Mesenchymal stem cell (in vitro differentiated cells and primary cell): Measurements from ENCODE around the gene SETD3.

ENCODE experiments used
- DNase-seq: peaks from one replicate; pipeline ENCODE4 v3.0.0-alpha.2; 2013
- H2AFZ ChIP-seq: one replicate; pipeline ENCODE4 v1.6.1; 2013; ENCODE audit warnings: low read depth, mild to moderate bottlenecking, control low read depth, inconsistent platforms, low read length, moderate library complexity
- H2AK5ac ChIP-seq: 2 replicates; pipeline ENCODE4 v1.6.1; 2013; ENCODE audit warnings: low read length, moderate library complexity, mild to moderate bottlenecking, inconsistent platforms; ENCODE audit not compliant: severe bottlenecking
- H2BK120ac ChIP-seq: one replicate; pipeline ENCODE4 v1.6.1; 2013; ENCODE audit warnings: low read depth, mild to moderate bottlenecking, inconsistent platforms, low read length, moderate library complexity
- H2BK12ac ChIP-seq, 2 experiments: one replicate each; pipeline ENCODE4 v1.6.1; 2013; ENCODE audit warnings: inconsistent platforms in 2 of 2, low read length in 2 of 2, mild to moderate bottlenecking in 2 of 2, moderate library complexity in 2 of 2, control low read depth in 1 of 2
- H2BK15ac ChIP-seq: one replicate; pipeline ENCODE4 v1.6.1; 2013; ENCODE audit warnings: mild to moderate bottlenecking, low read depth, inconsistent platforms; ENCODE audit not compliant: poor library complexity, severe bottlenecking
- H2BK5ac ChIP-seq: 2 replicates; pipeline ENCODE4 v1.6.1; 2013; ENCODE audit warnings: low read depth, mild to moderate bottlenecking, low read length, control low read depth, inconsistent platforms; ENCODE audit not compliant: poor library complexity, severe bottlenecking
- H3K14ac ChIP-seq, 2 experiments: one replicate each; pipeline ENCODE4 v1.6.1; 2013; ENCODE audit warnings: inconsistent platforms in 2 of 2, low read length in 2 of 2, control low read depth in 1 of 2, mild to moderate bottlenecking in 1 of 2, moderate library complexity in 1 of 2
- H3K18ac ChIP-seq, 2 experiments: one replicate each; pipeline ENCODE4 v1.6.1; 2013; ENCODE audit warnings: inconsistent platforms in 2 of 2, low read length in 2 of 2, control low read depth in 1 of 2, low read depth in 1 of 2, mild to moderate bottlenecking in 1 of 2
- H3K23ac ChIP-seq, 2 experiments: one replicate each; pipeline ENCODE4 v1.6.1; 2013; ENCODE audit warnings: inconsistent platforms in 2 of 2, low read length in 2 of 2, mild to moderate bottlenecking in 2 of 2, moderate library complexity in 2 of 2, control low read depth in 1 of 2
- H3K27ac ChIP-seq: 2 replicates; pipeline ENCODE4 v1.5.1; 2013; ENCODE audit warnings: mild to moderate bottlenecking, moderate library complexity, low read length, control low read depth, inconsistent platforms; ENCODE audit not compliant: poor library complexity, severe bottlenecking
- H3K27me3 ChIP-seq, 2 experiments: 2 replicates each; pipeline versions ENCODE4 v1.6.1 to v1.7.0; 2013; ENCODE audit warnings: low read length in 2 of 2, mild to moderate bottlenecking in 2 of 2, moderate library complexity in 2 of 2, control low read depth in 1 of 2, inconsistent platforms in 1 of 2; ENCODE audit not compliant: control insufficient read depth in 1 of 2, insufficient read depth in 1 of 2
- H3K36me3 ChIP-seq, 2 experiments: 2 replicates each; pipeline versions ENCODE4 v1.6.1 to v1.7.0; 2013; ENCODE audit warnings: low read length in 2 of 2, control low read depth in 1 of 2, inconsistent platforms in 1 of 2, low read depth in 1 of 2, mild to moderate bottlenecking in 1 of 2; ENCODE audit not compliant: insufficient read depth in 2 of 2, control insufficient read depth in 1 of 2
- H3K4ac ChIP-seq, 2 experiments: one replicate each; pipeline ENCODE4 v1.6.1; 2013; ENCODE audit warnings: inconsistent platforms in 2 of 2, low read length in 2 of 2, mild to moderate bottlenecking in 2 of 2, moderate library complexity in 2 of 2, control low read depth in 1 of 2, low read depth in 1 of 2
- H3K4me1 ChIP-seq: 2 replicates; pipeline ENCODE4 v1.6.1; 2013; ENCODE audit warnings: low read depth, low read length, control low read depth; ENCODE audit not compliant: control insufficient read depth, insufficient read depth
- H3K4me2 ChIP-seq: 2 replicates; pipeline ENCODE4 v1.6.1; 2013; ENCODE audit warnings: low read length, mild to moderate bottlenecking, inconsistent platforms; ENCODE audit not compliant: poor library complexity, severe bottlenecking
- H3K4me3 ChIP-seq, 2 experiments: 2 replicates each; pipeline versions ENCODE4 v1.5.1 to v1.7.0; 2013; ENCODE audit warnings: low read length in 2 of 2, mild to moderate bottlenecking in 2 of 2, control low read depth in 1 of 2, low read depth in 1 of 2; ENCODE audit not compliant: insufficient read depth in 1 of 2
- H3K79me1 ChIP-seq: replicated peaks from 2 replicates; pipeline ENCODE4 v1.6.1; 2013; ENCODE audit warnings: mild to moderate bottlenecking, control low read depth, low read length, inconsistent platforms; ENCODE audit not compliant: poor library complexity, severe bottlenecking
- H3K9ac ChIP-seq: 2 replicates; pipeline ENCODE4 v1.7.0; 2013; ENCODE audit warnings: mild to moderate bottlenecking, low read length, moderate library complexity
- H3K9me3 ChIP-seq: 2 replicates; pipeline ENCODE4 v1.7.0; 2013; ENCODE audit warnings: mild to moderate bottlenecking, low read length; ENCODE audit not compliant: control insufficient read depth
- H4K8ac ChIP-seq: one replicate; pipeline ENCODE4 v1.6.1; 2013; ENCODE audit warnings: inconsistent platforms, mild to moderate bottlenecking, low read length, moderate library complexity
- H4K91ac ChIP-seq: one replicate; pipeline ENCODE4 v1.6.1; 2013; ENCODE audit warnings: mild to moderate bottlenecking, low read length, inconsistent platforms
- WGBS: methylation state at CpG from one replicate; pipeline ENCODE4 v1.1.7; 2013; ENCODE audit warnings: mixed read lengths; 5-methylcytosine and 5-hydroxymethylcytosine counted together

The SETD3 gene

DNA sequence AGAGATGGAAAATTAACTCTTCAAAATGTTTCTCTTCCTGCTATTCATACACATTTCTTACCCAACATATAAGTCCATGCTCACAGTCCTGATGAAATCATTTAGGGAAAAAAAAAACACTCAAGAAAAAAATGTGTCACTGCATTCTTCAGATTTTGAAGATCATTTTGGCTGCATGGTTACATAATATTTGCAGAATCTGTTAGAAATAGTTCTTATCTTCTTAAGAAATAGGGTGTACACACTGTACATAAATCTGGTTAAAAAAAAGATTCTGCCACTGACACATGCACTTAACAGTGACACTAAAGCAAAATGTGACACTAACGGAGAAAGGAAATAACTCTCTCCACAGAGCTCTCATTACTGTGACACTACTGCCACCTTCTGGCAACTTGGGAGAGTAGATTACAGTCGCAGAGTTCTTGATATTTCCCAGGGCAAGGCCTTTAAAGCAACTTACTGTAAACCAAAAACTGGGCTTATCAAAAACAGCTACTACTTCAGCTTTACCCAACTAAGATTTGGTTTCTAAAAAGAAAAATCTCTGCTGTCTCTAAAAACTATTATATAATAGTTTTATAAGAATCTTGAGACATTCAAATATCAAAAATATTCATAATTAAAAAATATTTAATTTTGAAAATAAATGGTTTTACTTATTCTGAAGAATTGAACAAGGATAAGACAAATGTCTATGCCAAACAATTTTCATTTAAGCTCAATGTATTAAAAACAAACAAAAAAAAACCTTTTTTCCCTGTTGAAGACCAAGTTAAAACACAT is 65.0 kb downstream of the SETD3 start:
- H3K9me3 ChIP-seq: no peaks in the 10 kb centered on the region
- H2BK120ac ChIP-seq: no peak overlapping the region
- no peak overlapping the region for H2BK5ac ChIP-seq
- H3K27ac ChIP-seq: no peak overlapping the region
- H3K79me1 ChIP-seq: peaks cover 25% of the 10 kb centered on the region
- H4K91ac ChIP-seq: no peak overlapping the region
- H3K9ac ChIP-seq: peak overlapping the region; percentile 12
- no peaks in the 10 kb centered on the region for H3K27me3 ChIP-seq
- H4K8ac ChIP-seq: no peak overlapping the region
- H3K18ac ChIP-seq: no peak overlapping the region
- H3K4me2 ChIP-seq: no peak overlapping the region
- no peak overlapping the region for H2BK15ac ChIP-seq
- no peak overlapping the region for H3K4me3 ChIP-seq
- WGBS: 6% methylated on average over 2 of the region's 2 CpGs
- H3K4ac ChIP-seq: no peak overlapping the region
- peak; percentile 89 for DNase-seq
- H2BK12ac ChIP-seq: no peak overlapping the region
- H3K14ac ChIP-seq: no peak overlapping the region
- H2AK5ac ChIP-seq: no peak overlapping the region
- H2AFZ ChIP-seq: no peak overlapping the region
- H3K4me1 ChIP-seq: peaks cover 5% of the 10 kb centered on the region
- H3K36me3 ChIP-seq: peaks cover 7 to 19% of the 10 kb centered on the region in 2 experiments
- no peak overlapping the region for H3K23ac ChIP-seq

GRCh38 chr14:99413911-99414310 is 66.7 kb downstream of the SETD3 start:
- H3K4ac ChIP-seq: no peak overlapping the region
- no peak overlapping the region for H3K14ac ChIP-seq
- no peak overlapping the region for H3K18ac ChIP-seq
- H3K4me1 ChIP-seq: peaks cover 7% of the 10 kb centered on the region
- H3K23ac ChIP-seq: no peak overlapping the region
- no peak overlapping the region for H2AFZ ChIP-seq
- no peak overlapping the region for H2AK5ac ChIP-seq
- no peaks in the 10 kb centered on the region for H3K27me3 ChIP-seq
- H3K9ac ChIP-seq: no peak overlapping the region
- no peak overlapping the region for H3K4me2 ChIP-seq
- H4K91ac ChIP-seq: no peak overlapping the region
- H3K36me3 ChIP-seq: peaks cover 16 to 29% of the 10 kb centered on the region in 2 experiments
- H2BK120ac ChIP-seq: no peak overlapping the region
- H3K27ac ChIP-seq: no peak overlapping the region
- H4K8ac ChIP-seq: no peak overlapping the region
- no peak overlapping the region for H2BK15ac ChIP-seq
- H3K9me3 ChIP-seq: no peaks in the 10 kb centered on the region
- WGBS: 93% methylated on average over 17 of the region's 17 CpGs
- no peak overlapping the region for H3K4me3 ChIP-seq
- H2BK12ac ChIP-seq: no peak overlapping the region
- no peak overlapping the region for H2BK5ac ChIP-seq
- peaks cover 23% of the 10 kb centered on the region for H3K79me1 ChIP-seq
- DNase-seq: no peak

DNA sequence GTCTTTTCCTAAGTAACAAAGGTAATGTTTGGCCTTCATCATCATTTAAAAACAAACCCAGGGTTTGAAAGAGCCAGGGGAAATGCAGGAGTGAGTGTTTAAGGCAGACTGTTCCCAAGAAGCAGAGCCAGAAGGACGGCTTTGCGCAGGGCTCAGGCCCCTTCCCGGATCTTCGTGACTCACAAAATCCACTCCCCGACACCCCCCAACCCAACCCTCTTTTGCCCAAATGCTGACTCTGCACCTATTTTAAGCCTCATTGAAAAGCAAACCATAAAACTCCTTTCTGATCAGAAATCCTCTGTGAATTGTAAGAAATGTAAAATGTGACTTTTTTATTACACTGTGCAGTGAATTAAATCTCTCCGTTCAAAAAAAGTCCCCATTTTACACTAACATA is 67.5 kb downstream of the SETD3 start:
- Histone ChIP-seq H3K79me1 (peaks cover 24% of the 10 kb centered on the region), H3K36me3 (peaks cover 22 to 33% of the 10 kb centered on the region in 2 experiments), H4K8ac (no peak overlapping the region), H2BK12ac (no peak overlapping the region), H3K27me3 (no peaks in the 10 kb centered on the region), H3K27ac (no peak overlapping the region), H3K4me2 (no peak overlapping the region), H3K4me3 (no peak overlapping the region), H2BK120ac (no peak overlapping the region), H2AK5ac (no peak overlapping the region), H2AFZ (no peak overlapping the region), H3K18ac (no peak overlapping the region), H3K9me3 (no peaks in the 10 kb centered on the region), H3K4ac (no peak overlapping the region), H3K4me1 (peaks cover 7% of the 10 kb centered on the region), H3K23ac (no peak overlapping the region), H4K91ac (no peak overlapping the region), H2BK15ac (no peak overlapping the region), H3K9ac (no peak overlapping the region), H3K14ac (no peak overlapping the region), H2BK5ac (no peak overlapping the region)
- no peak for DNase-seq
- WGBS: 52% methylated on average over 4 of the region's 6 CpGs

DNA sequence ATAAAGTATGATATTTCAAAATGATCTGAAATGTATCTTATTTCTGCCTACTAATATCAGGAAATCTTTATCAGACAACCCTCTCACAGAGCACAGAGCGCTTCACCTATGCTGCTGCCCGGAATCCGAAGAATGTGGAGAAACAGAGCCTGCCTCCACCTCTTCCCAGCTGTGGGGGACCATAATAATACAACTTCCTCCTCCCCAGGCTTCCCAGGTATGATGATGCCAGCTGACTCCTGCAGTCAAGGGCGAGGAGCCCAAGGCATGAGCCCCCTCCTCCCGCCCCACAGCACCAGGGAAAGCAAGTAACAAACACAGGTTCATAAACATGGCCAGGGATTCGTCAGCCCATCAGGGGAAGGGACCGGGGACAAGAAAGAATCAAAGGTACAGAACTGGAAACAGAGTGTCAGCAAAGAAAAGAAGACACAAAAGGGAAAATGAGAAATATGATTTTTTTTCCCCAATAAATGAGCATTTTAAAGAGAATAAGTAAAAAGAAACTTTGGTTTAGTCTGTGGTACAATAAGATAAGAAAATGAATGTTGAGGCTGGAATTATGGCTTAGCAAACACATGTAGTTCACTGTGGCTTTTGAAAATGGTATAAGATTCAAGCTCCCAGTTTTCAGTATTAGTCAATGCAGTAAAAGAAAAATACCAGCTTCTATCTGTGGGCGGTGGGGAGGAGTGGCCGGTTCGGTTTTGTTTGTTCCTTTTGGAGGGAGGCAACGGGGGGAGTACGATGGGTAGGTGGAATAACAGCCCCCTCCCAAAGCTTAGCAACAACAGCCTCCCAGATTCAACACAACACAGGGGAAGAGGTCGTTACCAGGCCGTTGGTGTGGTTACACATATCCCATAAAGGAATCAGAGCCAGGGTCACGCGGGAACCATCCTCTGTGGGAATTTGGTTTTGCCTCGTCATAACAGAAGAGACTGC is 68.3 kb downstream of the SETD3 start:
- Histone ChIP-seq H3K79me1 (peaks cover 28% of the 10 kb centered on the region), H3K4me3 (no peak overlapping the region), H2BK12ac (no peak overlapping the region), H3K18ac (no peak overlapping the region), H3K36me3 (peaks cover 26 to 37% of the 10 kb centered on the region in 2 experiments), H3K4me1 (peaks cover 7% of the 10 kb centered on the region), H4K8ac (no peak overlapping the region), H3K4me2 (no peak overlapping the region), H3K9ac (no peak overlapping the region), H3K27me3 (no peaks in the 10 kb centered on the region), H4K91ac (no peak overlapping the region), H3K9me3 (no peaks in the 10 kb centered on the region), H3K4ac (no peak overlapping the region), H3K23ac (no peak overlapping the region), H2BK120ac (no peak overlapping the region), H2BK15ac (no peak overlapping the region), H2AFZ (no peak overlapping the region), H2BK5ac (no peak overlapping the region), H3K14ac (no peak overlapping the region), H2AK5ac (no peak overlapping the region), H3K27ac (no peak overlapping the region)
- WGBS: 75% methylated on average over 15 of the region's 17 CpGs
- DNase-seq: peak; percentile 31
